GM12892 (cell line): Measurements from ENCODE around the gene EBLN2.

ENCODE experiments used
- POLR2A ChIP-seq: IDR thresholded peaks from 2 replicates; pipeline ENCODE4 v1.6.1; 2011; ENCODE audit warnings: low read depth, low read length, control low read depth
- POLR2AphosphoS5 ChIP-seq: IDR thresholded peaks from 2 replicates; pipeline ENCODE4 v1.6.1; 2011; ENCODE audit warnings: low read depth, low read length, control low read depth
- TAF1 ChIP-seq: IDR thresholded peaks from 2 replicates; pipeline ENCODE4 v1.6.1; 2011; ENCODE audit warnings: low read depth, mild to moderate bottlenecking, control low read depth, low read length, borderline replicate concordance

GRCh38 chr3:73074781-73075180, 13.3 kb downstream of the EBLN2 start:
- TF ChIP-seq POLR2AphosphoS5 = no peak
- TF ChIP-seq POLR2A = no peak
- TF ChIP-seq TAF1 = no peak
